Limb (tissue), 2 donors: Measurements from ENCODE around the gene SUMO2.
"Not testable (repeated sequence)": the region's sequence is repeated elsewhere in the genome, so short reads cannot be mapped to it uniquely, and the experiment has no call there.

Experiments used
- DNase-seq, 2 donors: peaks; one replicate each; pipeline ENCODE4 v3.0.0-alpha.2; 2016; ENCODE audit errors: extremely low spot score in 2 of 2

Gene SUMO2

DNA sequence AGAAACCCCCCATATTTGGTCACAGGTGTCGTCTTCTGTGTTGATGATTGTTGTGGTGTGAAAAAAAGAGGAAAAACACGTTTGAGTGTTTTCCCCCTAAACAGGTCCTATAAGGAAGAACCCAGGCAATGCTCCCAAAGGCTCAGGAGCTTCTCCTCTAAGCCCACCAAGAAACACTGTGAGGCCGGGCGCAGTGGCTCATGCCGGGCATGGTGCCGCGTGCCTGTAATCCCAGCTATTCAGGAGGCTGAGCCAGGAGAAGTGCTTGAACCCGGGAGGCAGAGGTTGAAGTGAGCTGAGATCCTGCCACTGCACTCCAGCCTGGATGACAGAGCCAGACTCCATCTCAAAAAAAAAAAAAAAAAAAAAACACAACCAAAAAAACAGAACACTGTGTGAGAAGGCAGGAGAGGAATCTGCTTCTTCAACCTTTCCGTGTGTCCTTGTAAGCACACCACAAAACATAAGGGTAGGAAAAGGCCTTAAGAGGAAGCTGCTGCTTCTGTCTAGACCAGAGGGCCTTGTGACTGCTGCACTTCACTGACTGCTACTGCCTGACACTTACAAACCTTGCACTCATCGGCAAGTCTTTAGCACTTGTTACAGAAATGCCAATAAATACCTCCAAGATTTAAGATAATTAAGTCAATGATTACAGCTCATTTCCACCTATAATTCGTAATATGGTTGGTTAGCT is 37.8 kb downstream of the SUMO2 start:
- DNase-seq: no peak

DNA sequence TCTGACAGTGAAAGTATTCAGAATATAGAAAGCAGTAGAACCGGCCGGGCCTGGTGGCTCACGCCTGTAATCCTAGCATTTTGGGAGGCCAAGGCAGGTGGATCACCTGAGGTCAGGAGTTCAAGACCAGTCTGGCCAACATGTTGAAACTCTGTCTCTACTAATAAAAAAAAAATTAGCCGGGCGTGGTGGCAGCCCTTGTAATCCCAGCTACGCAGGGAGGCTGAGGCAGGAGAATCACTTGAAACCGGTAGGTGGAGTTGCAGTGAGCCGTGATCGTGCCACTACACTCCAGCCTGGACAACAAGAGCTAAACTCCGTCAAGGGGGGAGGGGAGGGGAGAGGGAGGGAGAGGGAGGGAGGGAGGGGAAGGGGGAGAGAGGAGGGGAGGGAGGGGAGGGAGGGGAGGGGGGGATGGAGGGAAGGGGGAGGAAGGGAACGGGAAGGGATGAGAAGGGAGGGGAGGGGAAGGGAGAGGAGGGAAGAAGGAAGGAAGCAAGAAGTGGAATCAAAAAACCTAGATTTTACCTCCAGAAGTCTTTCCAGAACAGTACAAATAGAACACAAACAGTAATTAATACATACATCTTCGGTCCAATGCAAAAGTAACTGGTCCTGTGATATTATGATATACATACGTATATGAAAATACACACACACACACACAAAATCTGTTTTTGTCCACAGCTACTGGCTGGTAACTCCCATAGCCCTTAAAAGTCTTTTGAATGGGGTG is 40.4 kb downstream of the SUMO2 start:
- DNase-seq: no peak

DNA sequence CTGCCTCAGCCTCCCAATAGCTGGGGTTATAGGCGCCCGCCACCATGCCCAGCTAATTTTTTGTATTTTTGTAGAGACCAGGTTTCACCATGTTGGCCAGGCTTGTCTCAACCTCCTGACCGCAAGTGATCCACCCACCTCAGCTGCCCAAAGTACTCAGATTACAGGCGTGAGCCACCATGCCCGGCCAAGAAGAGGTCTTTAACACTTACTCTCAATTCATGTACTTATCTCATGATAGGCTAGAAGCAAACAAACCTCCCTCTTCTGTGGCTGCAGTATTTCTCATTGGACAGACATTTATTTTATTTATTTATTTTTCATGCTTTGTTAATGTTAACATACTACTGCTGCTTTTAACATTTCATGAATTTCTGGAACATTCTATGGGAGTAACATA is 44.2 kb downstream of the SUMO2 start:
- DNase-seq: no peak

DNA sequence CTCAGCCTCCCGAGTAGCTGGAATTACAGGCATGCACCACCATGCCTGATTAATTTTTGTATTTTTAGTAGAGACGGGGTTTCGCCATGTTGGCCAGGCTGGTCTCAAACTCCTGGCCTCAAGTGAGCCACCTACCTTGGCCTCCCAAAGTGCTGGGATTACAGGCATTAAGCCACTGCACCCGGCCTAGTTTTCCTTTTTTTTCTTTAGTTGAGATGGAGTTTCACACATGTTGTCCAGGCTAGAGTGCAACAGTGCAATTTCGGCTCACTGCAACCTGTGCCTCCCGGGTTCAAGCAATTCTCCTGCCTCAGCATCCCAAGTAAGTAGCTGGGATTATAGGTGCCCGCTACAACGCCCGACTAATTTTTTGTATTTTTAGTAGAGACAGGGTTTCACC is 45.0 kb downstream of the SUMO2 start:
- DNase-seq: not testable (repeated sequence)

DNA sequence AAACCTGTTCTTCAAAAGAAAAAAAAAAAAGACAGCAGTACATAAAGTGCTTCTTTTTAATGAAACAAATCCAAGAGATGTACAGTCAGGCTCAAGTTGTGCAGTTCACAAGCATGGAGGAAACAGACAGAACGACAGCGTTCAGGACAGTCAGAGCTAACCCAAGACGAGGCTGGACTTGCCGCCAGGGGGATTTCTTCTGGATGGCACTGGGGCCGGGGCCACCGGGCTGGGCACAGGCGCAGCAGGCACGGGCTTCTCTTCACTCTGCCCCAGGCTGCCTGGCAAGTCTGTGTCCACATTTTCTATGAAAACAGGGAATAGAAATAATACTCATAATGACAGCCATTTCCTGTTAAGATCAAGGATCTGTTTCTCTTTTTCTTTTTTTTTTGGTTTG is 46.8 kb downstream of the SUMO2 start:
- no peak for DNase-seq

DNA sequence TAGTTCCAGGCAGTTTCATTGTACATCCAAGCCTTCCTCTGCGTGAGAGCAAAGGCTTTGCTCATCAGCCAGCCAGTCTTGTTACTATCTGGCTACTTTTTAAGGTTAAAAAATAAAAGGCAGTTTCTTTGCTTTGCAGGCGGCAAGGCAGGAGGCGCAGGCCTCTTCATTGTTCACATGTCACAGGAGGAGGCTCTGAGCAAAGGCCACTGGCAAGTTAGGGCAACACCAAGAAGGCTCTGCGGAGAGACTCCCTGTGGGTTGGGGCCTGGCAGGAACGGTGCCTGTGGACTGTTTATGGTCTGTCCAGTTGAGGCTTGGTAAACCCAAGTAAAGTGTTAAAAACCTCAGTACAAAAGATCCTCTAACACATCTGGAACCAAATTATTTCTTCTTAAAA is 47.3 kb downstream of the SUMO2 start:
- DNase-seq: no peak

DNA sequence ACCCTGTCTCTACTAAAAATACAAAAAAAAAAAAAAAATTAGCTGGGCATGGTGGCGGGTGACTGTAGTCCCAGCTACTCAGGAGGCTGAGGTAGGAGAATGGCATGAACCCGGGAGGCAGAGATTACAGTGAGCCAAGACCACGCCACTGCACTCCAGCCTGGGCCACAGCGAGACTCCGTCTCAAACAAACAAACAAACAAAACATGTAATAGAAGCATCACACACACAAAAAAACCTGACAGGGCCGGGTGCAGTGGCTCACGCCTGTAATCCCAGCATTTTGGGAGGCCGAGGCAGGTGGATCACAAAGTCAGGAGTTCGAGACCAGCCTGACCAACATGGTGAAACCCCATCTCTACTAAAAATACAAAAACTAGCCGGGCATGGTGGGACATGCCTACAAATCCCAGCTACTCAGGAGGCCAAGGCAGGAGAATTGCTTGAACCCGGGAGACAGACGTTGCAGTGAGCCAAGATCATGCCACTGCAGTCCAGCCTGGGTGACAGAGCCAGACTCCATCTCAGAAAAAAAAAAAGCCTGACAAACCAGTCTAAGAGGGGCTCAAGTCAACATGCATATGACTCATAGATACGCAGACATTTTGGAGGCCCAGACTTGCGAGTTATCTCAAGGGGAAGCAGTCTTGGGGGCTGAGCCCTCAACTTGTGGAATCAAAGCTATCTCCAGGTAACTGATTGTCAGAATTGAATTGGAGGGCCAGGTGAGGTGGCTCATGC is 49.0 kb downstream of the SUMO2 start:
- not testable (repeated sequence) for DNase-seq

DNA sequence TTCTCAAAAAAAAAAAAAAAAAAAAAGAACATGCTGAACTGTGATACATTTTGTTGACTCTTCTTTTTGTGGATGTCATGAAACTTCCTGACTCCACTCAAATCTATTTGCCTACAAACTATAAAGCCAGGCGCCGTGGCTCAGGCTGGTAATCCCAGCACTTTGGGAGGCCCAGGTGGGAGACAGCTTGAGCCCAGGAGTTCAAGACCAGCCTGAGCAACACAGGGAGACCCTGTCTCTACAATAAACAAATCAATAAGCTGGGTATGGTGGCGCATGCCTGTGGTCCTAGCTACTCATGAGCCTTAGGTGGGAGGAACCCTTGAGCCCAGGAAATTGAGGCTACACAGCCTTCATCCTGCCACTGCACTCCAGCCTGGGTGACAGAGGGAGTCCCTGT is 49.8 kb downstream of the SUMO2 start:
- no peak for DNase-seq

DNA sequence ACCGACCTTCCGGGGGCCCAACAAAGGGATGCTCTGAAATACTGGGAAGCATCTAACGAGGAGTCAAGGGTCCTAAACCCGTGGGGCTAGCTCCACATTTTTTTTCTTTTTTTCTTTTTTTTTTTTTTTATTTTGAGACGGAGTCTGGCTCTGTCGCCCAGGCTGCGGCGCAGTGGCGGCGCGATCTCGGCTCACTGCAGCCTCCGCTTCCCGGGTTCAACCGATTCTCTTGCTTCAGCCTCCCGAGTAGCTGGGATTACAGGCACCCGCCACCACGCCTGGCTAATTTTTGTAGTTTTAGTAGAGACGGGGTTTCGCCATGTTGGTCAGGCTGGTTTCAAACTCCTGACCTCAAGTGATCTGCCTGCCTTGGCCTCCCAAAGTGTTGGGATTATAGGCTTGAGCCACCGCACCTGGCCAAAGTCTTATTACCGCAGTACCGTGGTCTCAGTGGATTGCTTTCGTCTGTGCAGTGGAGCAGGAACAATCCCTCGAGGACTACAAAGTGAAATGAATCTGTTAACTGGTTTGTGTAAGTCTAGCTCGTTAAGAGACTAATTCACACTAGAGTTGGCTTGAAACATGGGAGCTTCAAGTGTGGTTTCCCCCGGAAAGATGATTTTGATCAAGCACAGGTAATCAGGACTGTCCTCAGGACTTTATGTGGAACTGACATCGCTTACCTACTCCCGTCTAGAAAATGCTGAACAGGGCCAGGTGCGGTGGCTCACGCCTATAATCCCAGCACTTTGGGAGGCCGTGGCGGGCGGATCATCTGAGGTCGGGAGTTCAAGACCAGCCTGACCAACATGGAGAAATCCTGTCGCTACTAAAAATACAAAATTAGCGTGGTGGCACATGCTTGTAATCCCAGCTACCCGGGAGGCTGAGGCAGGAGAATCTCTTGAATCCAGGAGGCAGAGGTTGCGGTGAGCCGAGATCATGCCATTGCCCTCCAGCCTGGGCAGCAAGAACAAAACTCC is 50.5 kb downstream of the SUMO2 start:
- not testable (repeated sequence) for DNase-seq

DNA sequence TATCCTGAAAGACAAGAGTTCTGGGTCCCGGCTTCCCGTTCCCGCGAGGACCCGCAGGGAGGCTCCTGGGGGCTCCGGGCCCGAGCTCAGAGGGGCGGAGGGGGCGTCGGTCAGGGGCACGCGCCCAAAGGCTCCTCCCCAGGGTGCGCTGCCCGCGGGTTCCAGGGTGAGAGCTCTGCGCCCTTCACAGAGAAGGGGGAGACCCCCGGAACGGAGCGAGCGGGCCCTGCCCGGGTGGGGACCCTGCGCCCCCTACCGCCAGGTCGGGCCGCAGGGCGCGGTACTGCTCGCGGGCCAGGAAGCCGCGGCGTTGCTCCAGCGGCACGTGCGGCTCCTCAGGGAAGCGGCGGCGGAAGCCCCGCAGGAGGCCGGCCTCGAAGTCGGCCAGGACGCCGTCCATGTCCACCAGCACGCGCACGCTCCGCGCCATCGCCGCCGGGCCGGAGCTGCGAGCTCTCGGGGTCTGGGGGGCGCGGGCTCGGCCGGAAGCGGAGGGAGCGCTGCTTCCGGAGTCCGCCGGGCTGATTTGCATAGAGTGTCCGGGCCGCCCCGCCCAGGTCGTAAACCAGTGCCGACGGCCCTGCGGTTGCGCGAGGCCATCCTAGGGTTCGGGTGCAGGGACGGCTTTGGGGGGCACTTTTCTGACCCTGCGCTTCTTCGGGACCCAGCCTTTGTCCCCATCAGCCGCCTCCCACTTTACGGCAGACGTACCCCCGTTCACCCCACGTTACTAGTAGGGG is 51.3 kb downstream of the SUMO2 start, which contains the start of gene NT5C:
NT5C (minus strand) TSS at position 465 of the 740 bp plus-strand sequence; CDS start at position 430, 35 bp downstream.
- DNase-seq: peak; percentile 83 to 89

DNA sequence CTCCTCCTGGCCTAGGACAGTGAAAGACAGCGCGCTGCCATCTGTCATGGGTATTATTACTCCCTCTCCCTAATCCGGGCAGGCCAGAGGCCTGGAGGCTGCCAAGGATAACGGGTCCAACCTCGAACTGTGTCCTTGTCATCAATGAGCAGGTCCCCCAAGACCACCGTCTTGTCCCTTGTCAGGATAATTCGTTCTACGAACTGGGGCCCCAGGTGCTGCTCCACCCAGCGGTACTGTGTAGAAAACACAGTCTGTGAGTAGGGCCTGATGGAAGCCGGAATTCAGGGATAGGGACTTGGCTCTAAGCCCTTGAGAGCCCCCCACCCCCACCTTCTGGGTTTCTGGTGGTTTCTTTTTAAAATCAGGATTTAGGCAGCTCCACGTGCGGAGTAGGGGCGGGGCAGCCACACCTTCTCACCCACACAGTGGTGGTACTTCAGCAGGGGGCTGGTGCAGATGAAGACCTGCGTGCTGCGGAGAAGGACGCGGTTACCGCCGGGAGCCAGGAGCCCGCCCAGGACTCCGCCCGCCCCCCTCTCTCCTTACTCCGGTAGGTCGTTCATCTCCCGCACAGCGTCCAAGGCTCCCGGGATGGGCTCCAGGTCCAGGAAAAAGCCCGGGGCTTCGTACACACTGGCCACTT is 52.0 kb downstream of the SUMO2 start:
- peak; percentile 77 to 78 for DNase-seq

DNA sequence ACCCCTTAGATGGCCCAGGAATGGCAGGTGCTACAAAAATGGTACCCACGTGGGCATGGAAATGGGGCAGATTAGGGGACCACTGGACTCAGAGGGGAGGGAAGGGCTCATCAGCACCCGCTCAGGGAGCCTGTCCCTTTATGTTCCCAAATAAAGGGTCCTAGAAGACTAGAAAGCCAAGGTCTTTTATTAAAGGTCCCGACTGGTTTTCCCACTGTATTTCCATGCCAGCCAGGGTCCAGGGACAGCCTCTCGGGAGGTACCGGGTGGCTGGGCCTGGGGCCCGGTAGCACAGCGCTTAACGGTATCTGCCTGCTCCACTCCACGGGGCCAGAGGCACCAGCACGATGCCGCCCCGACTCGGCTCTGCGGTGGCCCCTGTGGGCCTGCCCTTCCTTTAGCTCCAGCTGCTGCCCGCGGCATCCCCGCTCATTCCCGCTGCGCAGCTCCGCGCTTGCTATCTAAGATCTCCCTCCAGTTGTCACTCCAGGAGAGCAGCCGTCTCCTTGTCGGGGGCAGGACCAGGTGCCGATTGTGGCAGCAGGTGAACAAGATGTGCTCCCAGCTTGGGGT is 52.6 kb downstream of the SUMO2 start:
- no peak for DNase-seq

DNA sequence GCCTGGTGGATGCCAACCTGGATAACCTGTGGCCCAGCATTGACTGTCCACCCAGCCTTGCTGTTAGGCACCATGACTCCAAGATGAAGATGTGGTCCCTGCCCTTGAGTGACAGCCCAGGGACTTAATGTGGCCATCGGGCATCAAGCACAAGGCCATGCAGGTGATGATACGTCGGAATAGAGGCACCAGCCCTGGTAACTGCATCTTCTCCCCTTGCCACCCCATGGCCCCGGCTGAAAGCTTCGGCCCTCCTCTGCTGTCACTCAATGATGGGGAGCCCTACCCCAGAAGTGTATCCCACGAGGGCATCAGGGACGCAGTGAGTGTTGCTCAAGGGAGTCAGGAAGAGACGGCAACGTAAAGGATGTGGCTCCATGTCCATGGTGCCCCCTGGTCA is 53.2 kb downstream of the SUMO2 start:
- DNase-seq: no peak

DNA sequence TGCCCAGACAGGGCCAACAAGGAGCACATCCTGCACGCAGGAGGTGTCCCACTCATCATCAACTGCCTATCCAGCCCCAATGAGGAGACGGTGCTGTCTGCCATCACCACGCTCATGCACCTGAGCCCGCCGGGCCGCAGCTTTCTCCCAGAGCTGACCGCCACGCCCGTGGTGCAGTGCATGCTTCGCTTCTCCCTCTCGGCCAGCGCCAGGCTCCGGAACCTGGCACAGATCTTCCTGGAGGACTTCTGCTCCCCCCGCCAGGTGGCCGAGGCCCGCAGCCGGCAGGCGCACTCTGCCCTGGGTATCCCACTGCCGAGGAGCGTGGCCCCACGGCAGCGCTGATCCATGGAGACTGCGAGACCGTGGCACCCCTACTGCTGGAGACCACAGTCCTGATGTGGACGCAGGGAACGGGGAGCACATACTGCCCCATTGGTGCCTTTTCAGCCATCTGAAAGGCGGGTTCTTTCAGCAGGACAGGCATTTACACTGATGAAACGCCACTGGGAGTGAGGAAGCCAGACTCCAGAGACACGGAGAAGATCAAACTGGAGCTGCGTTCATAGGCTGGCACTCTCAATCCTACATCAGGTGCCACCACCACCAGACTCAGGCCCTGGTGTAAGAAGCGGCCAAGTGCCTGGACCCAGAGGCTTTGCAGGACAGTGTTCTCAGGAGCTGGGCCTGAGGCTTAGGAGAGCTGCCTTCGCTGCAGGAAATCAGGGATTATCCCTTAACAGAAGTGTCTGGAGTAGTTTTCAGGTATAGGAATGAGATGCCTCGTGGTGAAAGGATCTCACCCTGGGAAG is 53.9 kb downstream of the SUMO2 start:
- DNase-seq: no peak

DNA sequence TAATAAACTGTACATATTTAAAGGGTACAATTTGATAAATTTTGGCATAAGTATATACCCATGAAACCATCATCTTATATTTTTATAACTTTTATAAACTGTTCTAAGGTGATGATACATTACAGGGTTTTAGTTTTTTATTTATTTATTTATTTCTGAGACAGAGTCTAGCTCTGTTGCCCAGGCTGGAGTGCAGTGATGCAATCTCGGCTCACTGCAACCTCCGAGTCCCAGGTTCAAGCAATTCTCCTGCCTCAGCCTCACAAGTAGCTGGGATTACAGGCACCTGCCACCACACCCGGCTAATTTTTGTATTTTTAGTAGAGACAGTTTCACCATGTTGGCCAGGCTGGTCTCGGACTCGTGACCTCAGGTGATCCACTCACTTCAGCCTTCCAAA is 54.8 kb downstream of the SUMO2 start:
- not testable (repeated sequence) for DNase-seq

DNA sequence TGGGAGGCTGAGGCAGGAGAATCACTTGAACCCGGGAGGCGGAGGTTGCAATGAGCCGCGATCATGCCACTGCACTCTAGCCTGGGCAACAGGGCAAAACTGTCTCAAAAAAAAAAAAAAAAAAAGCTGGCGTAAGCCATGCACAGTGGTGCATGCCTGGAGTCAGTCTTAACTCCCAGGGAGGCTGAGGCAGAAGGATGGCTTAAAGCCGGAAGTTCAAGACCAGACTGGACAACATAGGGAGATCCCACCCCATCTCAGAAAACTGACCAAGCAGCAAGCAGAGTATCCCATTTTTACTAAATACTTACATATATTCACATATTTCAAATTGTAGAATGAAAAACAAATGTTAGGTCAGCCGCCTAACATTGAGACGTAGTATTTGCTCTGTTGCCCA is 55.8 kb downstream of the SUMO2 start:
- DNase-seq: no peak

DNA sequence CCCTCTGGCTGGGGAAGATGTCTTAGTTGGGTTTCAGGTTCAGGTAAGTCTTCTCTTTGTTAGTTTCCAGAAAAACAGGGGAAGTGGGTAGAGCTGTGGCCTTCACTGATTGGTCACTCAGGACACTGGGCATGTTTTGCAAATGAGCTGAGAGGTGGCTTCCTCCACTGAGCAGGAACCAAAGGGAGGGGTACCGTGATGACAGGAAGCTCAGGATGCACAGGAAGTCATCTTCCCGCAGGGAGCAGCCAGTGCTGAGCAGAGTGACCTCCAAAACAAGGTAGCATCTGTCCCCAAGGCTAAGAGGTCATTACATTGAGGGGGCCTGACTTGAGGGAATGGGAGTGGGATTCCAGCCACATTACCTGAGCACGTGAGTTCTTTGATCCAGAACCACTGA is 56.8 kb downstream of the SUMO2 start:
- no peak for DNase-seq

DNA sequence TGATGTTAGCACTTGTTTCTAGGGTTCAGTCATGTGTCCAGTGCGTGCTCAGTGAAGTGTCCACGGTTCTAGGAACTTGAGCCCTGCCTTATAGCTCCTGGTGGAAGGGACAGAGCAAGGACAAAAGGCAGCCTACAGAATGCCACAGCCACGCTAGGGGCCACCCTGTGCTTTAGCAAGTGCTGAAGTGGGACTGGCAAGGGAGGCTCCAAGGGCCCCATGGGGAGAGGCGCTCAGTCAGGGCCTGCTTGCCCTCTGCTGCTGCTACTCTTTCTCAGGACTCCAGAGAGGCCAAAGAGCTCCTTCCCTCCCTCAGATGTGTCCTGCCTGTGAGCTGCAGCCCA is 58.0 kb downstream of the SUMO2 start:
- no peak for DNase-seq
